Esophagus squamous epithelium (tissue), 4 donors: ENCODE measurements around the gene NLRP8.

Experiments used
- POLR2A ChIP-seq, 4 donors: fragments of 450-650 bp; IDR thresholded peaks; one replicate each; pipeline ENCODE4 v1.6.1; 2017; ENCODE audit warnings: antibody characterized with exemption in 4 of 4, mild to moderate bottlenecking in 4 of 4, moderate library complexity in 3 of 4
- TF ChIP-seq, protein P1 (sequence below), 6 experiments: fragments of 450-650 bp in 4 of 6; fragments of 200-600 bp in 2 of 6; sonication (generic) in 2 of 6; IDR thresholded peaks; one replicate each; pipeline ENCODE4 v1.5.1; 2016 to 2019; ENCODE audit warnings: antibody characterized with exemption in 6 of 6, mild to moderate bottlenecking in 4 of 6, moderate library complexity in 4 of 6

DNA sequence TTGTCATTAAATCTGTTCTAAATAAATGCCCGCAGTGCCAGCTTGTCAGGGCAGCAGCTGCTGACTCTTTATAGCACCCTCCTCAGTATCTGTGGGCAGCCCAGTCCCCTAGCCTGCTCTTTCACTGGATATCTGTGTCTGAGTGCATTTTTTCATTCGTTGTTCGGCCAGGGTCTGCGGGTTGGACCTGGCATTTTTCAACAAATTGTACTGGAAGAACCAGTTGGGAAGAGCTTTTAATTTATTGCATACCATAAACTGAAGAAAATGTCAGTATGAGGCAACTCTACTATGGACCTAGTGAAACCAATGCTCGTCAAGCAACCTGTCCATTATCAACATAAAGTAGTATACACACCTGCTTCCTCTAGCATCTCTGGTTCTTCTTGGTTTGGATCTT lies 24.1 kb upstream of the NLRP8 start:
- TF ChIP-seq, protein P1, sequence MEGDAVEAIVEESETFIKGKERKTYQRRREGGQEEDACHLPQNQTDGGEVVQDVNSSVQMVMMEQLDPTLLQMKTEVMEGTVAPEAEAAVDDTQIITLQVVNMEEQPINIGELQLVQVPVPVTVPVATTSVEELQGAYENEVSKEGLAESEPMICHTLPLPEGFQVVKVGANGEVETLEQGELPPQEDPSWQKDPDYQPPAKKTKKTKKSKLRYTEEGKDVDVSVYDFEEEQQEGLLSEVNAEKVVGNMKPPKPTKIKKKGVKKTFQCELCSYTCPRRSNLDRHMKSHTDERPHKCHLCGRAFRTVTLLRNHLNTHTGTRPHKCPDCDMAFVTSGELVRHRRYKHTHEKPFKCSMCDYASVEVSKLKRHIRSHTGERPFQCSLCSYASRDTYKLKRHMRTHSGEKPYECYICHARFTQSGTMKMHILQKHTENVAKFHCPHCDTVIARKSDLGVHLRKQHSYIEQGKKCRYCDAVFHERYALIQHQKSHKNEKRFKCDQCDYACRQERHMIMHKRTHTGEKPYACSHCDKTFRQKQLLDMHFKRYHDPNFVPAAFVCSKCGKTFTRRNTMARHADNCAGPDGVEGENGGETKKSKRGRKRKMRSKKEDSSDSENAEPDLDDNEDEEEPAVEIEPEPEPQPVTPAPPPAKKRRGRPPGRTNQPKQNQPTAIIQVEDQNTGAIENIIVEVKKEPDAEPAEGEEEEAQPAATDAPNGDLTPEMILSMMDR (IDR thresholded peaks at IDR 0.05): no peak
- TF ChIP-seq POLR2A (IDR thresholded peaks at IDR 0.05): no peak
